ENCODE results near the gene DNAJC3. TPM values are rescaled to one million over a fixed set of nuclear protein-coding genes. Genes with fewer than 3 reads are reported as not detected.

The DNAJC3 gene
- total and polyA plus RNA-seq, 2 of the 13 experiments (the other 11 are each of a cell fraction or from before 2014, with no cell fraction given): 10.4 to 48.2 TPM

GRCh38 chr13:95676762-95677563, at the start of gene DNAJC3 (continued):
- TF ChIP-seq ZBTB38 (CRISPR knock-in tag; IDR thresholded peaks at IDR 0.05) (0 out of 2 replicates have a peak, but pooled peaks have one; percentile 15), ZNF770 (CRISPR knock-in tag; IDR thresholded peaks at IDR 0.05) (peak; percentile 57; the same call in 1 of the 2 replicates), ZNF652 (CRISPR knock-in tag; IDR thresholded peaks at IDR 0.05; ENCODE audit: borderline replicate concordance, low read depth) (no peak), PRDM10 (CRISPR knock-in tag; IDR thresholded peaks at IDR 0.05; ENCODE audit: low read depth) (0 out of 2 replicates have a peak, but pooled peaks have one; percentile 19), ZFP37 (CRISPR knock-in tag; IDR thresholded peaks at IDR 0.05; ENCODE audit: borderline replicate concordance) (peak; percentile 83; the same call in 1 of the 2 replicates), ZUFSP (CRISPR knock-in tag; IDR thresholded peaks at IDR 0.05; ENCODE audit: borderline replicate concordance) (no peak), ZFP91 (CRISPR knock-in tag; IDR thresholded peaks at IDR 0.05; ENCODE audit: borderline replicate concordance) (peak; percentile 83; the same call in 1 of the 2 replicates), EED (CRISPR knock-in tag; IDR thresholded peaks at IDR 0.05) (peak; percentile 80), ZNF33A (CRISPR knock-in tag; IDR thresholded peaks at IDR 0.05; ENCODE audit: borderline replicate concordance) (no peak; the same call in 1 of the 2 replicates), CREB1 (IDR thresholded peaks at IDR 0.05) (peak; percentile 83), CREB1 (CRISPR knock-in tag; IDR thresholded peaks at IDR 0.05) (peak; percentile 7)
- TF ChIP-seq, protein P1, sequence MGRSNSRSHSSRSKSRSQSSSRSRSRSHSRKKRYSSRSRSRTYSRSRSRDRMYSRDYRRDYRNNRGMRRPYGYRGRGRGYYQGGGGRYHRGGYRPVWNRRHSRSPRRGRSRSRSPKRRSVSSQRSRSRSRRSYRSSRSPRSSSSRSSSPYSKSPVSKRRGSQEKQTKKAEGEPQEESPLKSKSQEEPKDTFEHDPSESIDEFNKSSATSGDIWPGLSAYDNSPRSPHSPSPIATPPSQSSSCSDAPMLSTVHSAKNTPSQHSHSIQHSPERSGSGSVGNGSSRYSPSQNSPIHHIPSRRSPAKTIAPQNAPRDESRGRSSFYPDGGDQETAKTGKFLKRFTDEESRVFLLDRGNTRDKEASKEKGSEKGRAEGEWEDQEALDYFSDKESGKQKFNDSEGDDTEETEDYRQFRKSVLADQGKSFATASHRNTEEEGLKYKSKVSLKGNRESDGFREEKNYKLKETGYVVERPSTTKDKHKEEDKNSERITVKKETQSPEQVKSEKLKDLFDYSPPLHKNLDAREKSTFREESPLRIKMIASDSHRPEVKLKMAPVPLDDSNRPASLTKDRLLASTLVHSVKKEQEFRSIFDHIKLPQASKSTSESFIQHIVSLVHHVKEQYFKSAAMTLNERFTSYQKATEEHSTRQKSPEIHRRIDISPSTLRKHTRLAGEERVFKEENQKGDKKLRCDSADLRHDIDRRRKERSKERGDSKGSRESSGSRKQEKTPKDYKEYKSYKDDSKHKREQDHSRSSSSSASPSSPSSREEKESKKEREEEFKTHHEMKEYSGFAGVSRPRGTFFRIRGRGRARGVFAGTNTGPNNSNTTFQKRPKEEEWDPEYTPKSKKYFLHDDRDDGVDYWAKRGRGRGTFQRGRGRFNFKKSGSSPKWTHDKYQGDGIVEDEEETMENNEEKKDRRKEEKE (IDR thresholded peaks at IDR 0.05): no peak
